HG02943 (cell line): ENCODE measurements around the gene USP36.

ENCODE experiments used
- ATAC-seq: cut with Tn5 transposase; IDR thresholded peaks from one replicate; pipeline ENCODE4 v1.9.1; 2021; ENCODE audit warnings: mild to moderate bottlenecking, low read depth, moderate library complexity; ENCODE audit not compliant: unreplicated experiment

Gene USP36

GRCh38 chr17:78819402-78819801, 21.2 kb downstream of the USP36 start:
- no peak for ATAC-seq

- no peak for ATAC-seq
These were observed 21.7 kb downstream of the USP36 start for GRCh38 chr17:78818932-78819331.

- no peak for ATAC-seq
These were observed 22.3 kb downstream of the USP36 start for GRCh38 chr17:78818152-78818846.

- ATAC-seq: no peak
These were observed 23.5 kb downstream of the USP36 start for GRCh38 chr17:78817123-78817522.

- no peak for ATAC-seq
These were observed 24.9 kb downstream of the USP36 start for GRCh38 chr17:78815696-78816095.

GRCh38 chr17:78812855-78813254, 27.8 kb downstream of the USP36 start:
- ATAC-seq: no peak

GRCh38 chr17:78808163-78808562, 32.5 kb downstream of the USP36 start:
- ATAC-seq: no peak

GRCh38 chr17:78806451-78806850, 34.2 kb downstream of the USP36 start:
- no peak for ATAC-seq

GRCh38 chr17:78805301-78805700, 35.3 kb downstream of the USP36 start:
- no peak for ATAC-seq

- ATAC-seq: no peak
These were observed 35.8 kb downstream of the USP36 start for GRCh38 chr17:78804777-78805176.

- ATAC-seq: no peak
These were observed 37.3 kb downstream of the USP36 start for GRCh38 chr17:78803186-78803845.

- no peak for ATAC-seq
These were observed 38.2 kb downstream of the USP36 start for GRCh38 chr17:78802459-78802858.

GRCh38 chr17:78802008-78802407, 38.6 kb downstream of the USP36 start:
- no peak for ATAC-seq

GRCh38 chr17:78800132-78800931, 40.3 kb downstream of the USP36 start:
- no peak for ATAC-seq

- no peak for ATAC-seq
These were observed 41.7 kb downstream of the USP36 start for GRCh38 chr17:78798695-78799559.

GRCh38 chr17:78797691-78798585, 42.7 kb downstream of the USP36 start:
- ATAC-seq: no peak

GRCh38 chr17:78797213-78797612, 43.4 kb downstream of the USP36 start:
- ATAC-seq: no peak

GRCh38 chr17:78796517-78796900, 44.1 kb downstream of the USP36 start:
- ATAC-seq: no peak

GRCh38 chr17:78795861-78796516, 44.6 kb downstream of the USP36 start:
- ATAC-seq: no peak
